ENCODE results near the gene SLC47A2. TPM values are rescaled to one million over a fixed set of nuclear protein-coding genes. Genes with fewer than 3 reads are reported as not detected.

The SLC47A2 gene
- total and polyA plus RNA-seq, 2 experiments from 2014 or later, result not detected

- Histone ChIP-seq H3K4me1 (ENCODE audit: insufficient read depth) (0 out of 2 replicates have a peak, but pooled peaks cover 9% of the 10 kb centered on the region), H4K20me1 (replicated peaks; ENCODE audit: insufficient read depth) (peaks cover 6% of the 10 kb centered on the region), H3F3A (replicated peaks; ENCODE audit: low read depth) (no peaks in the 10 kb centered on the region), H3K36me3 (ENCODE audit: insufficient read depth) (peaks cover 25% of the 10 kb centered on the region), H3K4me3 (no peak overlapping the region), H3K9me2 (ENCODE audit: insufficient read depth) (0 out of 2 replicates have a peak, but pooled peaks cover 4% of the 10 kb centered on the region), H3K27me3 (ENCODE audit: insufficient read depth) (no peaks in the 10 kb centered on the region), H3K27ac (ENCODE audit: low read depth) (no peak overlapping the region), H2AFZ (no peak overlapping the region), H3K4me2 (no peak overlapping the region), H3K79me2 (replicated peaks; ENCODE audit: insufficient read depth) (peaks cover 58% of the 10 kb centered on the region)
- TF ChIP-seq ZNF331 (CRISPR knock-in tag; IDR thresholded peaks at IDR 0.05; ENCODE audit: low read depth), result no peak
- TF ChIP-seq POLR2AphosphoS5 (IDR thresholded peaks at IDR 0.05; ENCODE audit: low read depth), result no peak
- no peak for TF ChIP-seq CTCF (conservative IDR thresholded peaks at IDR 0.05; ENCODE audit: low read depth in 2 of 2)
- H3K4me3 Mint-ChIP-seq, result no peak overlapping the region
- peaks cover 8% of the 10 kb centered on the region for H3K27me3 Mint-ChIP-seq (ENCODE audit: insufficient read depth, low read depth, poor library complexity)
- ATAC-seq (no peak), DNase-seq (ENCODE audit: low spot score) (no peak)
- H3K9me3 Mint-ChIP-seq, result peaks cover 31% of the 10 kb centered on the region
- H3K4me1 Mint-ChIP-seq, result peaks cover 12% of the 10 kb centered on the region
- peaks cover 67% of the 10 kb centered on the region for H3K36me3 Mint-ChIP-seq (ENCODE audit: low read depth)
- no peak overlapping the region for H3K27ac Mint-ChIP-seq
Measured at GRCh38 chr17:19654896-19655295, 61.5 kb downstream of the SLC47A2 start.

- no peaks in the 10 kb centered on the region for H3F3A ChIP-seq (replicated peaks; ENCODE audit: low read depth)
- H3K79me2 ChIP-seq (replicated peaks; ENCODE audit: insufficient read depth), result peaks cover 62% of the 10 kb centered on the region
- H3K36me3 Mint-ChIP-seq (ENCODE audit: low read depth), result peaks cover 67% of the 10 kb centered on the region
- H3K27ac ChIP-seq (ENCODE audit: low read depth), result no peak overlapping the region
- H3K27me3 Mint-ChIP-seq (ENCODE audit: insufficient read depth, low read depth, poor library complexity), result peaks cover 10% of the 10 kb centered on the region
- H3K4me3 ChIP-seq, result no peak overlapping the region
- H2AFZ ChIP-seq, result no peak overlapping the region
- H3K4me2 ChIP-seq, result no peak overlapping the region
- H3K27ac Mint-ChIP-seq, result no peak overlapping the region
- ATAC-seq (no peak), DNase-seq (ENCODE audit: low spot score) (no peak)
- H3K9me2 ChIP-seq (ENCODE audit: insufficient read depth), result 0 out of 2 replicates have a peak, but pooled peaks cover 4% of the 10 kb centered on the region
- H3K27me3 ChIP-seq (ENCODE audit: insufficient read depth), result peaks cover 3% of the 10 kb centered on the region; the same call in 1 of the 2 replicates
- H3K4me3 Mint-ChIP-seq, result no peak overlapping the region
- H3K9me3 Mint-ChIP-seq, result peaks cover 31% of the 10 kb centered on the region
- H4K20me1 ChIP-seq (replicated peaks; ENCODE audit: insufficient read depth), result peaks cover 6% of the 10 kb centered on the region
- H3K4me1 Mint-ChIP-seq, result peaks cover 15% of the 10 kb centered on the region
- peaks cover 25% of the 10 kb centered on the region for H3K36me3 ChIP-seq (ENCODE audit: insufficient read depth)
- 0 out of 2 replicates have a peak, but pooled peaks cover 13% of the 10 kb centered on the region for H3K4me1 ChIP-seq (ENCODE audit: insufficient read depth)
- TF ChIP-seq STAT1 (IDR thresholded peaks at IDR 0.05; ENCODE audit: unreplicated experiment), result no peak
- no peak for TF ChIP-seq ZNF331 (CRISPR knock-in tag; IDR thresholded peaks at IDR 0.05; ENCODE audit: low read depth)
- no peak for TF ChIP-seq REST (IDR thresholded peaks at IDR 0.05; ENCODE audit: unreplicated experiment)
- no peak for TF ChIP-seq ETS1 (IDR thresholded peaks at IDR 0.05)
- TF ChIP-seq POLR2AphosphoS5 (IDR thresholded peaks at IDR 0.05; ENCODE audit: low read depth), result no peak
- no peak for TF ChIP-seq CTCF (conservative IDR thresholded peaks at IDR 0.05; ENCODE audit: low read depth in 2 of 2)
- TF ChIP-seq ZNF114 (CRISPR knock-in tag; IDR thresholded peaks at IDR 0.05), result no peak
- no peak for TF ChIP-seq EZH2 (IDR thresholded peaks at IDR 0.05; ENCODE audit: low read depth, unreplicated experiment)
- no peak for TF ChIP-seq NANOG (IDR thresholded peaks at IDR 0.05; ENCODE audit: borderline replicate concordance)
- no peak for TF ChIP-seq CREB1 (CRISPR knock-in tag; IDR thresholded peaks at IDR 0.05; ENCODE audit: low read depth)
- no peak for TF ChIP-seq EZH2phosphoT487 (IDR thresholded peaks at IDR 0.05; ENCODE audit: unreplicated experiment)
Measured at GRCh38 chr17:19654342-19654886, 62.0 kb downstream of the SLC47A2 start.
